IPS-20b (cell line): Measurements from ENCODE around the gene TTC1.
A peak's percentile ranks its signal among the peaks of the same experiment; 100 is the strongest.

Experiments used
- H3K27ac ChIP-seq: one replicate; pipeline ENCODE4 v1.5.1; 2013; ENCODE audit warnings: low read length
- H3K27me3 ChIP-seq: 2 replicates; pipeline ENCODE4 v1.6.1; 2013; ENCODE audit warnings: mild to moderate bottlenecking, low read length, inconsistent platforms; ENCODE audit not compliant: insufficient read depth
- H3K36me3 ChIP-seq: 2 replicates; pipeline ENCODE4 v1.6.1; 2013; ENCODE audit warnings: low read depth, mild to moderate bottlenecking, inconsistent platforms, low read length, moderate library complexity; ENCODE audit not compliant: insufficient read depth
- H3K4me1 ChIP-seq: 2 replicates; pipeline ENCODE4 v1.6.1; 2013; ENCODE audit warnings: mild to moderate bottlenecking, control low read depth, inconsistent platforms, low read length, moderate library complexity; ENCODE audit not compliant: insufficient read depth
- H3K4me3 ChIP-seq: 2 replicates; pipeline ENCODE4 v1.5.1; 2013; ENCODE audit warnings: mild to moderate bottlenecking, low read length, inconsistent platforms
- H3K9ac ChIP-seq: 2 replicates; pipeline ENCODE4 v1.6.1; 2013; ENCODE audit warnings: low read depth, mild to moderate bottlenecking, inconsistent platforms, low read length, moderate library complexity
- H3K9me3 ChIP-seq: 2 replicates; pipeline ENCODE4 v1.6.1; 2013; ENCODE audit warnings: mild to moderate bottlenecking, low read depth, low read length, inconsistent platforms; ENCODE audit not compliant: insufficient read depth

The TTC1 gene

GRCh38 chr5:160029004-160029403 lies 20.1 kb downstream of the TTC1 start:
- H3K27me3 ChIP-seq: no peaks in the 10 kb centered on the region
- no peaks in the 10 kb centered on the region for H3K4me1 ChIP-seq
- H3K9ac ChIP-seq: no peak overlapping the region
- no peak overlapping the region for H3K4me3 ChIP-seq
- no peaks in the 10 kb centered on the region for H3K9me3 ChIP-seq
- H3K36me3 ChIP-seq: peaks cover 61% of the 10 kb centered on the region
- H3K27ac ChIP-seq: no peak overlapping the region

GRCh38 chr5:160029540-160030139 lies 20.7 kb downstream of the TTC1 start:
- no peaks in the 10 kb centered on the region for H3K4me1 ChIP-seq
- H3K9ac ChIP-seq: no peak overlapping the region
- no peak overlapping the region for H3K4me3 ChIP-seq
- H3K9me3 ChIP-seq: no peaks in the 10 kb centered on the region
- no peaks in the 10 kb centered on the region for H3K27me3 ChIP-seq
- no peak overlapping the region for H3K27ac ChIP-seq
- H3K36me3 ChIP-seq: peaks cover 61% of the 10 kb centered on the region

DNA sequence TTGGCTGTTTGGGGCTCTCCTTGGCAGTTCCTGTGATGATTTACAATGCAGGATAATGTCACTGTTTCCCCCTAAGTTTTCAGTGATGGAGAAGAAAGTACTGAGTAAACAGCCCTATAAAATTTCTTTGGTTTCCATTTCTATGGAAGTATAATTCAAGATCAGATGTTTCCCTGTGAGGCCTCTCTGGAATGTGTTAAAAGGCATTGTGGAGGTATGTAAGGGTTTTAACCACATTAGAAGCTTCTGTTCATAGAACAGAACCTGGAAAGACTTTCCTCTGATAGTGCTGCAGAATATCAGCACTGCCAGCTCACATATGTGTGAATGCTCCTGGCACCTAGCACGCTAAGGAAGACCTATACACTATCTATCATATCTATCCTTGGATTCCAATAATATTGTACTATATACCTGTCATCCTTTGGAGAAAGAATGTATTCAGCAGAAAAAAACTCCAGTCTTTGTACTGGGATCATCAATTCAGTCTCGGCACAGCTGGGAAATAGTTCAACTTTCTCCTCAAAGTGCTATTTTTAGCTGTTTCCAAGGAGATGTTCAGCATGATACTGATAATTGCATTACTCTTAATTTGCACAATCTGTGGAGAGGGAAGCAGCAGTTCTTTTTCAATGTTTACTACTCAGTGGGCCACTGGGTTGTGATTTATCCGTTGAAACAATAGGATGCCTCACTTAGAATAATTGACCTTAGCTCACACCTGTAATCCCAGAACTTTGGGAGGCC lies 21.9 kb downstream of the TTC1 start:
- Histone ChIP-seq H3K27me3 (no peaks in the 10 kb centered on the region), H3K9me3 (no peaks in the 10 kb centered on the region), H3K27ac (no peak overlapping the region), H3K36me3 (peaks cover 67% of the 10 kb centered on the region), H3K4me1 (no peaks in the 10 kb centered on the region), H3K9ac (no peak overlapping the region), H3K4me3 (no peak overlapping the region)

DNA sequence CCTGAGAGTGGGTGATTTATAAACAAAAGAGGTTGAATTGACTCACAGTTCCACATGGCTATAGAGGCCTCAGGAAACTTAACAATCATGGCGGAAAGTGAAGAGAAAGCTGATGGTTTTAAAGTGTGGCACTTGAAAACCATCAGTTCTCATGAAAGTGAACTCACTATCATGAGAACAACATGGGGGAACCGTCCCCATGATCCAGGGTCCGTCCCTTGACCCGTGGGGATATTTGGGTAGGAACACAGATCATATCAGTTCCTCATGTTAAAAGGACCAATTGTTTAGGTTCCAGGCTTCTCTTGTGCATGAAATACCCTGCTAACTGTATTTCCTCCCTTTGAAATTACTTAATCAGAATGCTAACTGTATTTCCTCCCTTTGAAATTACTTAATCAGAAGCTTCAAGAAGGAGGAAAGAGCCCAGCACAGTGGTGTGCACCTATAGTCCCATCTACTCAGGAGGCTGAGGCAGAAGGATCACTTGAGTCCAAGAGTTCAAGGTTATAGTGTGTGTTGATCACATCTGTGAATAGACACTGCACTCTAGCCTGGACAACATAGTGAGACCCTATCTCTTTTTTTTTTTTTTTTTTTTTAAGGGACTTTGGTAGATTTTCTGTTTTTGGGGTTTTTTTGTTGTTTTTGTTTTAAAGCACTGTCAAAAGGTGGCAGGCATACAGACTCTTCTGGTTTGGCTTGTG lies 24.8 kb downstream of the TTC1 start:
- H3K27ac ChIP-seq: no peak overlapping the region
- no peaks in the 10 kb centered on the region for H3K4me1 ChIP-seq
- peaks cover 73% of the 10 kb centered on the region for H3K36me3 ChIP-seq

GRCh38 chr5:160036243-160036642 lies 27.3 kb downstream of the TTC1 start:
- Histone ChIP-seq H3K4me1 (no peaks in the 10 kb centered on the region), H3K9me3 (no peaks in the 10 kb centered on the region), H3K27ac (no peak overlapping the region), H3K9ac (no peak overlapping the region), H3K4me3 (no peak overlapping the region), H3K36me3 (peaks cover 73% of the 10 kb centered on the region), H3K27me3 (no peaks in the 10 kb centered on the region)

More for the DNA sequence above, 24.8 kb downstream of the TTC1 start:
- H3K4me3 ChIP-seq: no peak overlapping the region
- no peak overlapping the region for H3K9ac ChIP-seq
- H3K27me3 ChIP-seq: no peaks in the 10 kb centered on the region
- no peaks in the 10 kb centered on the region for H3K9me3 ChIP-seq

DNA sequence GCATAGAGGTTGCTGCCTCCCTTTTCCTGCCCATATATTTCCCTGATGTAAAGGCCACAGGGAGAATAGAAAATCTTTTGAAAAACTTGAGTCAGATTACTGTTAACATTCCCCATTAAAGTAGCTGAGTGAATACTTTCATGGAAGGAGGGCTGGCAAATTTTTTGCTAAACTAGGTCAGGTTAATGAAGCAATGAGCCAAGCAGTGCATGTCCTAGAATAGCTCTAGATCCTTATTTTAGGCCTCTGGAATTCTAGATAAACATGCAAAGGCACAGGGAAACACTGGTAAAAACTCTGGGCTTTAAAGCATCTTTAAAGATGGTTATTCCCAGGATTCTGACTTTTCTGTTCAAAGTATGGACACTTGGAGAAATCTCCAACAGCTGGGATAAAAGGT lies 27.9 kb downstream of the TTC1 start:
- no peaks in the 10 kb centered on the region for H3K27me3 ChIP-seq
- H3K4me1 ChIP-seq: no peaks in the 10 kb centered on the region
- H3K36me3 ChIP-seq: peaks cover 76% of the 10 kb centered on the region

GRCh38 chr5:160039810-160040470 lies 31.0 kb downstream of the TTC1 start:
- Histone ChIP-seq H3K27ac (no peak overlapping the region), H3K4me3 (no peak overlapping the region), H3K4me1 (peaks cover 27% of the 10 kb centered on the region; the same call in 1 of the 2 replicates), H3K9me3 (no peaks in the 10 kb centered on the region), H3K9ac (no peak overlapping the region), H3K27me3 (no peaks in the 10 kb centered on the region), H3K36me3 (peaks cover 63% of the 10 kb centered on the region)

More for the DNA sequence above, 27.9 kb downstream of the TTC1 start:
- Histone ChIP-seq H3K4me3 (no peak overlapping the region), H3K9ac (no peak overlapping the region), H3K27ac (no peak overlapping the region), H3K9me3 (no peaks in the 10 kb centered on the region)

DNA sequence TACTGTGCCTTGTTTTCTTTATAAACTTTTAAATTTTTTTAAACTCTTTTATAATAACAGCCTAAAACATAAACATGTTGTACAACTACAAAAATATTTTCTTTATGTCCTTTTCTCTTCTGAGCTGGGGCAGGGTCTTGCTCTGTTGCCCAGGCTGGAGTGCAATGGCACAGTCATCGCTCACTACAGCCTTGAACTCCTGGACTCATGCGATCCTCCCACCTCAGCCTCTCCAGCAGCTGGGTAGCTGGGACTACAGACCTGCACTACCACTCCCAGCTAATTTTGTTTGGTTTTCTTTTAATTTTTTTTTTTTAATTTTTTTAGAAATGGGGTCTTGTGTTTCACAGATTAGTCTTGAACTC lies 31.5 kb downstream of the TTC1 start:
- no peaks in the 10 kb centered on the region for H3K27me3 ChIP-seq
- no peak overlapping the region for H3K9ac ChIP-seq
- H3K4me1 ChIP-seq: peaks cover 29% of the 10 kb centered on the region; the same call in 1 of the 2 replicates
- peaks cover 58% of the 10 kb centered on the region for H3K36me3 ChIP-seq
- no peak overlapping the region for H3K4me3 ChIP-seq
- H3K9me3 ChIP-seq: no peaks in the 10 kb centered on the region
- no peak overlapping the region for H3K27ac ChIP-seq

DNA sequence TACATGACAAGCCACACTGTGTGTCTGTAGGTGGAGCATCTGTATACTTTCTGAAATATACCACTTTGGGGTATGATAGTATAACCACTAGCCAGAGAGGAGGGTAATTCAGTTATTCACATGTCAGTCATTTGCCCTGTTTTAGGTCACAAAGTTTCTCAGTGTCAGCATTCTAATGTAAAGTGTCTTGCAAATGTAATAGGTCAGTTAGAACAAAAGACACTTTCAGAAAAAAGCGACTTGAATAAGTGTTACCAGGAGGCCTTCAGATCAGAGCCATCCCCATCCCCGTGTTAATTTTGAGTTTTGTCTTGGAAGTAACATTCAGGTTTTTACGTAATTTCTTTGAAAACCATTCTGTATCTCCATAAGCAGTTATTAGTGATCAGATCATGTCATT lies 33.7 kb downstream of the TTC1 start:
- H3K9me3 ChIP-seq: no peaks in the 10 kb centered on the region
- peaks cover 29% of the 10 kb centered on the region; the same call in 1 of the 2 replicates for H3K4me1 ChIP-seq
- H3K4me3 ChIP-seq: peak overlapping the region; percentile 47
- H3K27ac ChIP-seq: no peak overlapping the region
- peaks cover 43% of the 10 kb centered on the region for H3K36me3 ChIP-seq
- H3K27me3 ChIP-seq: no peaks in the 10 kb centered on the region
- H3K9ac ChIP-seq: no peak overlapping the region

GRCh38 chr5:160044391-160044804 lies 35.5 kb downstream of the TTC1 start:
- no peaks in the 10 kb centered on the region for H3K27me3 ChIP-seq
- H3K36me3 ChIP-seq: peaks cover 46% of the 10 kb centered on the region
- H3K4me3 ChIP-seq: peak overlapping the region; percentile 56
- peaks cover 29% of the 10 kb centered on the region; the same call in 1 of the 2 replicates for H3K4me1 ChIP-seq
- H3K9ac ChIP-seq: peak overlapping the region; percentile 75; the same call in 1 of the 2 replicates
- H3K27ac ChIP-seq: peak overlapping the region; percentile 69
- no peaks in the 10 kb centered on the region for H3K9me3 ChIP-seq

- Histone ChIP-seq H3K9ac (peak overlapping the region; percentile 75), H3K9me3 (no peaks in the 10 kb centered on the region), H3K36me3 (peaks cover 46% of the 10 kb centered on the region), H3K27me3 (no peaks in the 10 kb centered on the region), H3K4me3 (peak overlapping the region; percentile 56), H3K4me1 (peaks cover 29% of the 10 kb centered on the region; the same call in 1 of the 2 replicates), H3K27ac (peak overlapping the region; percentile 69)
Measured at GRCh38 chr5:160044967-160045366, 36.0 kb downstream of the TTC1 start.
